ENCODE results near the gene POR.

Gene POR

DNA sequence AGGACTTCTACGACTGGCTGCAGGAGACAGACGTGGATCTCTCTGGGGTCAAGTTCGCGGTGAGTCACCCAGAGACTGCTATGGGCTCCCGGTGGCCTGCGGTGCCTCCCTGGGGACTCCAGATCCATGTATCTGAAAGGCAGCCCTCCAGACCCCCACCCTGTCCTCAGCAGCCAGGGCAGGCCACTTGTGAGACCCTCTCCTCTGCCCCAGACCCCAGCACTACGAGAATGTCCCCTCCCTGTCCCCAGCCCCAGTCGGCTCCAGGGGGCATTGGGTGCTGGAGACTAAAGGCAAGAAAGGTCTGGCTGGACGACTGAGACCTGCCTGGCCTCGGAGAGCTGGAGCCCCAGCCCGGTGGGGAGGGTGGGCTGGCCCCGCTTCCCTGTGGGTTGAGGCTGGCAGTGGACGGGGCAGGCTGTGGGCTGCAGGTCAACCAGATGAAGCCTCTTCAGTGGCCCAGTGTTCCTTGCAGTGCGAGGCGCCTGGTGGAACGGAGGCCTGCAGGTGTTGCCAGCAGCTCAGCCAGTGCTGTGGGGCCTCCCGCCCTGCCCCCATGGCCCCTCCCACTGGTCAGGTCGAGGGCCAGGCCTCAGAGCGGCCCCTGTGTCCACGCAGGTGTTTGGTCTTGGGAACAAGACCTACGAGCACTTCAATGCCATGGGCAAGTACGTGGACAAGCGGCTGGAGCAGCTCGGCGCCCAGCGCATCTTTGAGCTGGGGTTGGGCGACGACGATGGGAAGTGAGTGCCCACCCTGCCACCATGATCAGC, 65.7 kb downstream of the POR start:
- no peak overlapping the region for H3K27ac ChIP-seq (ENCODE audit: poor library complexity, severe bottlenecking)
- TF ChIP-seq, protein P1, sequence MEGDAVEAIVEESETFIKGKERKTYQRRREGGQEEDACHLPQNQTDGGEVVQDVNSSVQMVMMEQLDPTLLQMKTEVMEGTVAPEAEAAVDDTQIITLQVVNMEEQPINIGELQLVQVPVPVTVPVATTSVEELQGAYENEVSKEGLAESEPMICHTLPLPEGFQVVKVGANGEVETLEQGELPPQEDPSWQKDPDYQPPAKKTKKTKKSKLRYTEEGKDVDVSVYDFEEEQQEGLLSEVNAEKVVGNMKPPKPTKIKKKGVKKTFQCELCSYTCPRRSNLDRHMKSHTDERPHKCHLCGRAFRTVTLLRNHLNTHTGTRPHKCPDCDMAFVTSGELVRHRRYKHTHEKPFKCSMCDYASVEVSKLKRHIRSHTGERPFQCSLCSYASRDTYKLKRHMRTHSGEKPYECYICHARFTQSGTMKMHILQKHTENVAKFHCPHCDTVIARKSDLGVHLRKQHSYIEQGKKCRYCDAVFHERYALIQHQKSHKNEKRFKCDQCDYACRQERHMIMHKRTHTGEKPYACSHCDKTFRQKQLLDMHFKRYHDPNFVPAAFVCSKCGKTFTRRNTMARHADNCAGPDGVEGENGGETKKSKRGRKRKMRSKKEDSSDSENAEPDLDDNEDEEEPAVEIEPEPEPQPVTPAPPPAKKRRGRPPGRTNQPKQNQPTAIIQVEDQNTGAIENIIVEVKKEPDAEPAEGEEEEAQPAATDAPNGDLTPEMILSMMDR (IDR thresholded peaks at IDR 0.05; ENCODE audit: poor library complexity, severe bottlenecking) = no peak
- no peaks in the 10 kb centered on the region for H3K9me3 ChIP-seq (ENCODE audit: severe bottlenecking)
- no peak overlapping the region for H3K4me3 ChIP-seq (ENCODE audit: severe bottlenecking)
- no peaks in the 10 kb centered on the region for H3K4me1 ChIP-seq (ENCODE audit: insufficient read depth, poor library complexity, severe bottlenecking)
- H3K27me3 ChIP-seq (ENCODE audit: insufficient read depth, poor library complexity, severe bottlenecking) = no peaks in the 10 kb centered on the region
- peaks cover 20% of the 10 kb centered on the region for H3K36me3 ChIP-seq (ENCODE audit: low read depth)
- DNase-seq (ENCODE audit: low spot score) = no peak
- no peak for ATAC-seq (ENCODE audit: low read depth)

DNA sequence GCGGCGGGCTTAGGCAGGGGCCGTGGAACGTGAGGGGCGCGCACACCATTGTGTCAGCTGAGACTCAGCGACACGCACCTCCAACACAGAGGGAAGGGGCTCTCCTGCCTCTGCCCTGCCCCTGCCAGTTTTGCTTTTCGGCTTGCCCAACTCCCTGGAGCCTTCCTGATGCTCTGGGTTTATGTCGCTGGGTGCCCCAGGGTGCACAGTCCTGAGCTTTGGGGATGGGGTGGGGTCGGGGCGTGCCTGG, 66.2 kb downstream of the POR start:
- ATAC-seq (ENCODE audit: low read depth) (no peak), DNase-seq (ENCODE audit: low spot score) (no peak)
- no peaks in the 10 kb centered on the region for H3K4me1 ChIP-seq (ENCODE audit: insufficient read depth, poor library complexity, severe bottlenecking)
- no peak overlapping the region for H3K4me3 ChIP-seq (ENCODE audit: severe bottlenecking)
- H3K27ac ChIP-seq (ENCODE audit: poor library complexity, severe bottlenecking) = no peak overlapping the region
- peaks cover 20% of the 10 kb centered on the region for H3K36me3 ChIP-seq (ENCODE audit: low read depth)
- no peaks in the 10 kb centered on the region for H3K9me3 ChIP-seq (ENCODE audit: severe bottlenecking)
- TF ChIP-seq, protein P1 (IDR thresholded peaks at IDR 0.05; ENCODE audit: poor library complexity, severe bottlenecking) = no peak
- H3K27me3 ChIP-seq (ENCODE audit: insufficient read depth, poor library complexity, severe bottlenecking) = no peaks in the 10 kb centered on the region

DNA sequence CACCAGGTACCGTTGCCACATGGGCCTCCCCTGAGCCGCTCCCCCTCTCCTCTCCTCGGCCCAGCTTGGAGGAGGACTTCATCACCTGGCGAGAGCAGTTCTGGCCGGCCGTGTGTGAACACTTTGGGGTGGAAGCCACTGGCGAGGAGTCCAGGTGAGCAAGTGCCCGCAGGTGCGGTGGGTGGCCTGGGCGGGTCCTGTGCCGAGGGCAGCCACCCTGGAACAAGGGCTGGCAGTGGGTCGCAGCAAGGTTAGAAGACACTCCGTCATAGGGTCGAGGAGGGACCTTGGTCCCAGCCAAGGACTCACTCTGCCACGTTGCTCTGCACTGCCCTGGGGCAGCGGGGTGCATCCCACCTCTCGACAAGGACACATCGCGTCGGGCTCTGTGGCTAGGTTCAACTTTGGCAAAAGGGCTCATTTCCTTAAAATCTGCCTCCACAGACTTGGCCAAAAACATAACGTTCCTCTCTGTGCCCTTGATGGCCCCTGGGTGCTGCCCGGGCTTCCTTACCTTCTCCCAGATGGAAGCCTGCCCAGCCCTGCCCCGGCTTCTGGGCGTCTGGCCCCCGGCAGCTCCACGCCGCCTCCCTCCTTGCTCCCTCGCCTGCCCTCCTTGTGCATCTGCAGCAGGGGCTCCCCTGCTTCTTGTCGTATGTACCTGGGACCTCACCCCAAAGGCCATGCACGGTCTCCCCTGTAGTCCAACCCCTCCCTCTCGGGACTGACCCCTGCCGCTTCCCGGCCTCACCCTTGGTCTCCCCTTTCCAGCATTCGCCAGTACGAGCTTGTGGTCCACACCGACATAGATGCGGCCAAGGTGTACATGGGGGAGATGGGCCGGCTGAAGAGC, 66.7 kb downstream of the POR start:
- Histone ChIP-seq H3K36me3 (ENCODE audit: low read depth) (peaks cover 20% of the 10 kb centered on the region), H3K27me3 (ENCODE audit: insufficient read depth, poor library complexity, severe bottlenecking) (no peaks in the 10 kb centered on the region), H3K27ac (ENCODE audit: poor library complexity, severe bottlenecking) (no peak overlapping the region), H3K4me3 (ENCODE audit: severe bottlenecking) (no peak overlapping the region), H3K4me1 (ENCODE audit: insufficient read depth, poor library complexity, severe bottlenecking) (no peaks in the 10 kb centered on the region), H3K9me3 (ENCODE audit: severe bottlenecking) (no peaks in the 10 kb centered on the region)
- ATAC-seq (ENCODE audit: low read depth) = no peak
- DNase-seq (ENCODE audit: low spot score) = no peak
- TF ChIP-seq, protein P1 (IDR thresholded peaks at IDR 0.05; ENCODE audit: poor library complexity, severe bottlenecking) = no peak

GRCh38 chr7:75982306-75983064, 67.5 kb downstream of the POR start:
- DNase-seq (ENCODE audit: low spot score) (no peak), ATAC-seq (ENCODE audit: low read depth) (no peak)
- Histone ChIP-seq H3K27me3 (ENCODE audit: insufficient read depth, poor library complexity, severe bottlenecking) (no peaks in the 10 kb centered on the region), H3K4me3 (ENCODE audit: severe bottlenecking) (no peak overlapping the region), H3K36me3 (ENCODE audit: low read depth) (peaks cover 20% of the 10 kb centered on the region), H3K27ac (ENCODE audit: poor library complexity, severe bottlenecking) (no peak overlapping the region), H3K9me3 (ENCODE audit: severe bottlenecking) (no peaks in the 10 kb centered on the region), H3K4me1 (ENCODE audit: insufficient read depth, poor library complexity, severe bottlenecking) (no peaks in the 10 kb centered on the region)
- TF ChIP-seq, protein P1 (IDR thresholded peaks at IDR 0.05; ENCODE audit: poor library complexity, severe bottlenecking) = no peak

All from RWPE2 (cell line).